A549 (cell line): ENCODE results near the gene PDK3. TPM values are rescaled to one million over a fixed set of nuclear protein-coding genes. Genes with fewer than 3 reads are reported as not detected.

Experiments used
- ATAC-seq, 2 experiments: fragments of 200-7000 bp in 1 of 2; fragments of >200 bp in 1 of 2; cut with Nextera tagmentation in 1 of 2; cut with Tn5 transposase in 1 of 2; 3 replicates each; pipeline versions ENCODE4 v1.8.0 to v1.9.1; 2018 to 2020; ENCODE audit warnings: mild to moderate bottlenecking in 1 of 2, moderate library complexity in 1 of 2
- CTCF ChIA-PET: fragments of 300-600 bp; sonication (Branson Sonifier 250); formaldehyde crosslinking; extraction: SDS; loops from one replicate; lab custom pipeline; 2021; ENCODE audit warnings: antibody characterized with exemption, inconsistent platforms; lab: Yijun Ruan, JAX
- POLR2A ChIA-PET: fragments of 350-600 bp; formaldehyde crosslinking; extraction: SDS; loops from one replicate; lab custom pipeline; 2021; ENCODE audit warnings: antibody characterized with exemption, inconsistent platforms; lab: Yijun Ruan, JAX
- DNase-seq, 2 experiments: peaks; one replicate each; pipeline versions ENCODE4 v3.0.0 to v3.0.0-alpha.2; 2011 to 2016; ENCODE audit warnings: low read depth in 1 of 2, low spot score in 1 of 2
- FAIRE-seq: peaks from 2 replicates; lab custom pipeline; 2011; peaks lifted over from hg19 to GRCh38; lab: Jason Lieb, UNC
- H3K27ac ChIP-seq, 2 experiments: fragments of >200 bp; sonication (Bioruptor Twin); formaldehyde crosslinking; 3 replicates each; pipeline ENCODE4 v1.5.1; 2016 to 2017
- H3K4me1 ChIP-seq: fragments of >200 bp; sonication (Bioruptor Twin); formaldehyde crosslinking; 3 replicates; pipeline ENCODE4 v1.6.1; 2016
- H3K4me2 ChIP-seq: fragments of >200 bp; sonication (Bioruptor Twin); formaldehyde crosslinking; 3 replicates; pipeline ENCODE4 v1.6.1; 2016
- H3K4me3 ChIP-seq: fragments of >200 bp; sonication (Bioruptor Twin); formaldehyde crosslinking; 3 replicates; pipeline ENCODE4 v1.5.1; 2016
- H3K9me3 ChIP-seq: fragments of >200 bp; sonication (Bioruptor Twin); formaldehyde crosslinking; 3 replicates; pipeline ENCODE4 v1.6.1; 2016
- BHLHE40 ChIP-seq: IDR thresholded peaks from 2 replicates; pipeline ENCODE4 v1.6.1; 2012; ENCODE audit warnings: low read depth, low read length, inconsistent platforms
- CHD4 ChIP-seq: fragments of 200-600 bp; sonication (generic); IDR thresholded peaks from 2 replicates; pipeline ENCODE4 v1.6.1; 2016; ENCODE audit warnings: antibody characterized with exemption, mild to moderate bottlenecking, borderline replicate concordance
- CTCF ChIP-seq: fragments of >200 bp; sonication (Bioruptor Twin); formaldehyde crosslinking; IDR thresholded peaks from 3 replicates; pipeline ENCODE4 v1.5.1; 2016
- E2F6 ChIP-seq: IDR thresholded peaks from 2 replicates; pipeline ENCODE4 v1.6.1; 2012; ENCODE audit warnings: low read depth, borderline replicate concordance
- EHMT2 ChIP-seq: fragments of 200-600 bp; sonication (generic); IDR thresholded peaks from 2 replicates; pipeline ENCODE4 v1.6.1; 2016; ENCODE audit warnings: antibody characterized with exemption, low read depth, mild to moderate bottlenecking, moderate library complexity
- ELK1 ChIP-seq: fragments of 150-350 bp; IDR thresholded peaks from 2 replicates; pipeline ENCODE4 v1.6.1; 2014; ENCODE audit warnings: low read depth, mild to moderate bottlenecking, low read length
- GATA3 ChIP-seq: IDR thresholded peaks from 2 replicates; pipeline ENCODE4 v1.6.1; 2012; ENCODE audit warnings: borderline replicate concordance
- HES2 ChIP-seq: fragments of >200 bp; sonication (Bioruptor Twin); formaldehyde crosslinking; IDR thresholded peaks from 2 replicates; pipeline ENCODE4 v1.6.1; 2016
- HEYL ChIP-seq: fragments of 250-450 bp; sonication (Bioruptor Pico); IDR thresholded peaks from 2 replicates; pipeline ENCODE4 v1.8.0; 2021; ENCODE audit warnings: mild to moderate bottlenecking, moderate library complexity
- HOXA7 ChIP-seq: fragments of 250-450 bp; sonication (Bioruptor Pico); IDR thresholded peaks from 2 replicates; pipeline ENCODE4 v1.5.0; 2020; ENCODE audit warnings: mild to moderate bottlenecking, moderate library complexity
- JUN ChIP-seq, 2 experiments: fragments of >200 bp; sonication (Bioruptor Twin); formaldehyde crosslinking; IDR thresholded peaks; 2 replicates in 1 of 2; 3 replicates in 1 of 2; pipeline ENCODE4 v1.6.1; 2016 to 2017
- KDM1A ChIP-seq: fragments of 200-600 bp; sonication (generic); IDR thresholded peaks from 2 replicates; pipeline ENCODE4 v1.6.1; 2016; ENCODE audit warnings: low read depth, mild to moderate bottlenecking
- KDM5A ChIP-seq: fragments of 200-600 bp; sonication (generic); IDR thresholded peaks from 2 replicates; pipeline ENCODE4 v1.6.1; 2016; ENCODE audit warnings: antibody characterized with exemption, mild to moderate bottlenecking
- MAX ChIP-seq: IDR thresholded peaks from 2 replicates; pipeline ENCODE4 v1.6.1; 2012
- NFE2L2 ChIP-seq: fragments of 150-350 bp; conservative IDR thresholded peaks from 2 replicates; pipeline ENCODE4 v1.6.1; 2014; ENCODE audit warnings: low read length
- NR3C1 ChIP-seq: fragments of >200 bp; sonication (Bioruptor Twin); formaldehyde crosslinking; IDR thresholded peaks from 3 replicates; pipeline ENCODE4 v1.6.1; 2017
- RAD21 ChIP-seq, 2 experiments: fragments of >200 bp in 1 of 2; sonication (Bioruptor Twin) in 1 of 2; formaldehyde crosslinking in 1 of 2; IDR thresholded peaks in 1 of 2; conservative IDR thresholded peaks in 1 of 2; 2 replicates in 1 of 2; 3 replicates in 1 of 2; pipeline ENCODE4 v1.6.1; 2012 to 2018; ENCODE audit warnings: inconsistent platforms in 1 of 2
- RFX5 ChIP-seq: fragments of 450-650 bp; IDR thresholded peaks from 2 replicates; pipeline ENCODE4 v1.7.1; 2014; ENCODE audit warnings: antibody characterized with exemption, mild to moderate bottlenecking, moderate library complexity
- RNF2 ChIP-seq: fragments of 200-600 bp; sonication (generic); IDR thresholded peaks from 2 replicates; pipeline ENCODE4 v1.6.1; 2016; ENCODE audit warnings: low read depth, mild to moderate bottlenecking, antibody characterized with exemption, moderate library complexity, borderline replicate concordance
- SMC3 ChIP-seq: fragments of >200 bp; sonication (Bioruptor Twin); formaldehyde crosslinking; IDR thresholded peaks from 3 replicates; pipeline ENCODE4 v1.6.1; 2018; ENCODE audit warnings: inconsistent platforms
- ZC3H11A ChIP-seq: fragments of 450-650 bp; IDR thresholded peaks from 2 replicates; pipeline ENCODE4 v1.6.1; 2014; ENCODE audit warnings: antibody characterized with exemption, mild to moderate bottlenecking
- ZNF302 ChIP-seq: fragments of 250-450 bp; sonication (Bioruptor Pico); IDR thresholded peaks from 2 replicates; pipeline ENCODE4 v1.9.0; 2021; ENCODE audit warnings: inconsistent platforms, mild to moderate bottlenecking, moderate library complexity
- ZSCAN20 ChIP-seq: fragments of 250-450 bp; sonication (Bioruptor Pico); IDR thresholded peaks from 2 replicates; pipeline ENCODE4 v1.8.0; 2022; ENCODE audit warnings: mild to moderate bottlenecking, moderate library complexity
- WGBS: methylation state at CpG from one replicate; pipeline ENCODE4 v1.1.6; 2017; ENCODE audit errors: missing lambda C conversion rate; 5-methylcytosine and 5-hydroxymethylcytosine counted together
- polyA plus RNA-seq, 4 experiments: library from polyadenylated mRNA; depleted of rRNA in 3 of 4; stranded (reverse); fragments of >200 nt; fragmentation: RNase III in 1 of 4; extraction: RNeasy Plus Mini Kit Qiagen cat#74134 plus additional on column Dnase treatment in 1 of 4; gene quantifications; 2 replicates in 3 of 4; 3 replicates in 1 of 4; pipeline ENCODE4 v1.2.3, GENCODE V29; 2011 to 2017

Gene PDK3
- polyA plus RNA-seq, 2 of the 4 experiments (the other 2 are of a cell fraction): 5.3 to 14.1 TPM

GRCh38 chrX:24553011-24553410 is 87.9 kb downstream of the PDK3 start:
- no peak for ATAC-seq
- ChIA-PET CTCF (no interaction called here), POLR2A (no interaction called here)
- FAIRE-seq: no peak
- Histone ChIP-seq H3K4me3 (no peak overlapping the region), H3K9me3 (no peaks in the 10 kb centered on the region), H3K27ac (no peak overlapping the region), H3K4me2 (no peak overlapping the region), H3K4me1 (no peaks in the 10 kb centered on the region)
- no peak for TF ChIP-seq KDM5A
- no peak for TF ChIP-seq MAX
- no peak for TF ChIP-seq KDM1A
- TF ChIP-seq E2F6: no peak
- no peak for TF ChIP-seq EHMT2
- no peak for TF ChIP-seq CTCF
- TF ChIP-seq ZC3H11A: no peak
- no peak for TF ChIP-seq NFE2L2
- TF ChIP-seq RFX5: no peak
- no peak for TF ChIP-seq NR3C1
- TF ChIP-seq GATA3: no peak
- no peak for TF ChIP-seq RNF2
- no peak for TF ChIP-seq SMC3
- TF ChIP-seq JUN (IDR thresholded peaks at IDR 0.05): no peak
- no peak for TF ChIP-seq ZNF302 (CRISPR knock-in tag)
- no peak for TF ChIP-seq CHD4
- no peak for TF ChIP-seq HOXA7 (CRISPR knock-in tag)
- TF ChIP-seq BHLHE40: no peak
- DNase-seq: no peak
- 68% methylated on average over 4 of the region's 4 CpGs for WGBS

GRCh38 chrX:24561121-24561520 is 96.0 kb downstream of the PDK3 start:
- no peak overlapping the region for H3K27ac ChIP-seq
- peak in 1 of 2 experiments; percentile 83; a peak in 4 of 6 replicates for ATAC-seq
- no peaks in the 10 kb centered on the region for H3K9me3 ChIP-seq
- H3K4me1 ChIP-seq: no peaks in the 10 kb centered on the region
- no peak overlapping the region for H3K4me2 ChIP-seq
- ChIA-PET CTCF (interaction anchor here (1.6 kb wide), 1 partner anchor 63 kb away, joined by 4 read pairs; no protein-coding TSS in a partner anchor), POLR2A (no interaction called here)
- no peak overlapping the region for H3K4me3 ChIP-seq
- peak; percentile 23 to 37 for DNase-seq
- TF ChIP-seq ELK1 (no peak), RAD21 (conservative IDR thresholded peaks at IDR 0.05 in 1 of 2, IDR thresholded peaks at IDR 0.05 in 1 of 2) (peak; percentile 27 to 49; a peak in 2 of 5 replicates), HEYL (CRISPR knock-in tag) (no peak), HES2 (no peak), ZC3H11A (no peak), ZSCAN20 (CRISPR knock-in tag) (no peak), CTCF (peak; percentile 19; the same call in 1 of the 3 replicates), KDM5A (no peak)
- no peak for FAIRE-seq
- WGBS: 17% methylated on average over 5 of the region's 5 CpGs
